ENCODE results near the gene GTF3C4.
"Not testable (repeated sequence)": the region's sequence is repeated elsewhere in the genome, so short reads cannot be mapped to it uniquely, and the experiment has no call there.

Gene GTF3C4

DNA sequence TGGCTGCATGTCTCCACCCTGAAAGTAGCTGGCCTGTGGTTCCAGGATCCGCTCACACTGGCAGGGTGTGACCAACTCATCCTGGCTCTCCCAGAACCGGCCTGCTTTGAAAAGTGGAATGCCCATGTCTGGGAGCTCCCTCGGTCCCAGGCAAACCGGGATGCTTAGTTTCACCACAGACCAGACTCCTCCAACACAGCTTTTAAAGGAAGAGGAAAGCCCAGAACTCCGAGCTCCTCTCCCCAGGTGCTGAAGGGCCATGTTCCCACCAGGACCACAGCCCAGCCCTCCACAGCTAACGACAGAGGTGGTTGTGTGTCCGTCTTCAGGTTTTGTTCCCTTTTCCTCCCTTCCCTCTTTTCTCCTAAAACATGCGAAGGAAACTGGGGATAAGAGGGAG lies 38.0 kb downstream of the GTF3C4 start:
- DNase-seq, result no peak

DNA sequence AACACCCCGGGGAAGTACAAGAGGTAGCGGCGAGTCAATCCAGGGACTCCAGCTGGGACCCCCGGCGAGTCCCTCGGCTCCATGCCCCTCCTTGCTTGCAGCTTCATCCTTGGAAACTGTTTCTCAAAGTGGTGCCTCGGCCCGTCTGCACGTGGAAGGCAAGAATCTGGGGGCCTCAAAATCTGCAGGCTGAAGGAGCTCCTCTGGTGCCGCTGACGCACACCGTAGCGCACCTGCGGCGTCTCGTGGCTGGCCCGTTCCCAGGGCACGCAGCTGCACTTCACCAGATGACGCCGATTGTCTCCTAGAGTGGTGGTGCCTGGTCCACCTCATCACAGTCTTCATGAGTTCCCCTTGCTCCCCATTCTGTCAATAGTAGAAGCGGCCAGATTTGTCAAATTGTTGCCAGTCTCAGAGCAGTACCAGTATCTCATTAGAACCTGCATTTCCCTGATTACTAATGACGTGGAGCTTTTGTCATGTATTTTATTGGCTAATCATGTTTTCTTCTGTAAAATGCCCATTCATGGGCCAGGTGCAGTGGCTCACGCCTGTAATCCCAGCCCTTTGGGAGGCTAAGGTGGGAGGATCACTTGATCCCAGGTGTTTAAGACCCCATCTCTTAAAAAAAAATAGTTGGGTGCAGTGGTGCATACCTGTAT lies 38.6 kb downstream of the GTF3C4 start:
- DNase-seq, result no peak

- no peak for DNase-seq
These were observed 40.1 kb downstream of the GTF3C4 start for GRCh38 chr9:132710333-132710732.

GRCh38 chr9:132711152-132711551 lies 40.9 kb downstream of the GTF3C4 start:
- DNase-seq, result not testable (repeated sequence)

DNA sequence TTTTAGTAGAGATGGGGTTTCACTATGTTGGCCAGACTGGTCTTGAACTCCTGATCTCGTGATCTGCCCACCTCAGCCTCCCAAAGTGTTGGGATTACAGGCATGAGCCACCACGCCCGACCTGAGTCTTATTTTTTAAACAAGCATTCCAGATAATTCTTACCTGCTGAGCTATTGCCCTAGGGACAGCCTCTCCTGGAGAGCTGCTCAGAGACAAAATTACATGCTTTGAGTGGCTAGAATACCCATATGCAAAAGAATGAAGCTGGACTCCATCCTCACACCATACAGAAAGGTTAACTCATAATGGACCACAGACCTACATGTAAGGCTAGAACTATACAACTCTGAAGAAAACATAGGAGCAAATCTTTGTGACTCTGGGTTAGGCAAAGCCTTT lies 41.6 kb downstream of the GTF3C4 start:
- DNase-seq, result no peak

GRCh38 chr9:132712753-132713152 lies 42.5 kb downstream of the GTF3C4 start:
- DNase-seq, result no peak

DNA sequence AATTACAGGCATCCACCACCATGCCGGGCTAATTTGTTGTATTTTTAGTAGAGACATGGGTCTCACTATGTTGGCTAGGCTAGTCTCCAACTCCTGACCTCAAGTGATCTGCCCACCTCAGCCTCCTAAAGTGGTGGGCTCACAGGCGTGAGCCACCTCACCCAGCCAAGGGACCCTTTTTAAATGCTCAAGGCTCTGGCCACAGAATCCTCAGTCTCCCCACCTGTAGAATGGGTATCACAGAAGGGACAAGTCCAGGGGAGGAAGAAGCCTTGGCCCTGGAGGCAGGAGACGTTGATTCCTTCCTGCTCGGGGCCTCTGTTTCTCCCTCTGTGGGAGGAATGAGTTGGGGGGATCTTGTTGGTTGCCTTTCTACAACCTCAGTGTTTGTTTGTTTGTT lies 45.7 kb downstream of the GTF3C4 start:
- no peak for DNase-seq

- no peak for DNase-seq
These were observed 47.2 kb downstream of the GTF3C4 start for GRCh38 chr9:132717326-132717945.

DNA sequence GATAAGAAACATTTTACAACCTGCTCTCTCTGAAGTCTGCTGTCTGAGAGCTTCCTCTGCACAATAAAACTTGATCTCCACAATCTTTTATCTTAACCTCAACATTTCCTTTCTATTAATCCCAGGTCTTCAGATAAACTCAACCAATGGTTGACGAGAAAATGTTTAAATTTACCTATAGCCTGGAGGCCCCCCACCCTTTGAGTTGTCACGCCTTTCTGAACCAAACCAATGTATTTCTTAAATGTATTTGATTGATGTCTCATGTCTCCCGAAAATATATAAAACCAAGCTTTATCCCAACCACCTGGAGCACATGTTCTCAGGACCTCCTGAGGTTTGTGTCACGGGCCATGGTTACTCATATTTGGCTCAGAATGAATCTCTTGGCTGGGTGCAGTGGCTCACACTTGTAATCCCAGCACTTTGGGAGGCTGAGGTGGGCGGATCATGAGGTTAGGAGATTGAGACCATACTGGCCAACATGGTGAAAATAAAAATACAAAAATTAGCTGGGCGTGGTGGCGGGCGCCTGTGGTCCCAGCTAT lies 48.2 kb downstream of the GTF3C4 start:
- not testable (repeated sequence) for DNase-seq

DNA sequence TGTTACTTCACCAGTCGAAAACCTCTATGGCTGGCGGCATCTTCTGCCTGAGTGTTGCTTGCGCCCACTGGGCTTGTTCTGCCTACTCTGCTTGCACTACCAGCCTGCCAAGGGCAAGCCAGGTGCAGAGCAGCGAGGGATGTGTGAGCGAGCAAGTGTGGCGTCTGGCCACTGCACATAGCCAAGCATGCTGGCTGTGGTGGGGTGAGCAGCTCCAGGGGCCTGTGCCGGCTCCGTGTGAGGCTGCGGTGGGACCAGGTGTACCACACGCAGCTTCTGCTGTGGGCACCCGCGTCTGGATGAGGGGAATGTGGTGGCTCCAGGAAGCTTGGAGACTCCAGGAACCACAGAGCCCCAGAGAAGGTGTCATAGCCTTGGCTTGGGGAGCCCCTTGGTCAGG lies 51.4 kb downstream of the GTF3C4 start:
- DNase-seq, result no peak

DNA sequence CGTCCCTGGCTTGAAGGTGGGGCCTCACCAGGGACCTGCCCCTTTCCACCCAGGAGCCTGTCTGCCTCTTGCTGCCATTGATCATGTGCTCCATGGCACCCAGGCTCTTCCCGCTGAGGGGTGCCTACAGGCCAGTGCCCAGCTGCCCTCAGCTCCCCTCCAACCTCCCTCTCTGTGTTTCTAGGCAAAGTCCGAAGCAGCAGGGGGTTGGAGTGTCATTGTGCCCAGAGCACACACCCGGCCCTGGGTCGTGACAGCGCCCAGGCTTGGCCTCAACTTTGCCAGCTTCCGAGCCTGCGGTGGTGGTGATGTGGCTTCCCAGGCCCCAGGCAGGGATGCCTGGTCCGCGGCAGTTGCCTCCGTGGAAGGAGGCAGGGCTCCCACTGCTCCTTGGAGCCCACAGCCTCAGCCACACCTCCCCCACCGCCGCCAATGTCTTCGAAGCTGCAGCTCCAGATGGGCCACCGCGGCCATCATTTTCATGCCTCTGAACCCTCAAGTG lies 52.4 kb downstream of the GTF3C4 start:
- DNase-seq, result no peak

GRCh38 chr9:132723809-132724208 lies 53.5 kb downstream of the GTF3C4 start:
- no peak for DNase-seq

DNA sequence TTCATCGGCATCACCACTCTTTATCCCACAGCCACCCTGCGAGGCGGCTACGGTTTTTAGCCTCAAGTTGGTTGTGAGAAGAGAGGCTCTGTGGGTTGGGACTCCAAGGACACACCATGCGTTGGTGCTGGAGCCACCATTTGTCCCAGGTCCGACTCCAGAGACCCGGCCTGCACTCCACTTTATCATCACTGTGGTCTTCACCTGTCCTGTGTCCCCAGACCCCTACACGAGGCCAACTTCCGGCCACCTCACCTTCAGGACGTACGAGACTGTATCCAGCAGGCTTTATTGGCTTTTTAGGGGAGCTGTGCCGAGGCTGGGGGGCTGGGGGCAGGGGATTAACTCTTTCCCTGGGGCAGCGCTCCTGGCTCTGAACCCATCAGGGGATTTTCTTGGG lies 55.0 kb downstream of the GTF3C4 start:
- no peak for DNase-seq

GRCh38 chr9:132726576-132727130 lies 56.4 kb downstream of the GTF3C4 start:
- no peak for DNase-seq

DNA sequence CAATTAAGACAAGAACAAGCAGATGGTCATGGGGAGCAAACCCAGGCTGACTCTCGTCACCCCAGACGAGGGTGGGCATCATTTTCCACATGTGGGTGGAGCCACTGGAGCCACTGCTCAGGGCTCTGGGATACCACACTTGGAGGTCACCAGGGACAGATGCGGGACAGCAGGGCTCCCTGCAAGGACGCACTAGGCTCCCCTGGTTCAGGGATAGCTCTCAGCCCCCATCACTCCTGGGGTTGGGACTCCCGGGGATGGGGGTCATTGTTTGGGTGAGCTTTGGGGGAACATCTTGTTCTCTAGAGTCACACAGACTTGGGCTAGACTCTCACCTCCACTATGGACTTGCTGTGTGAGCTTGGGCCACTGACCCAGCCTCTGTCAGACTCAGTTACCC lies 57.8 kb downstream of the GTF3C4 start:
- no peak for DNase-seq

DNA sequence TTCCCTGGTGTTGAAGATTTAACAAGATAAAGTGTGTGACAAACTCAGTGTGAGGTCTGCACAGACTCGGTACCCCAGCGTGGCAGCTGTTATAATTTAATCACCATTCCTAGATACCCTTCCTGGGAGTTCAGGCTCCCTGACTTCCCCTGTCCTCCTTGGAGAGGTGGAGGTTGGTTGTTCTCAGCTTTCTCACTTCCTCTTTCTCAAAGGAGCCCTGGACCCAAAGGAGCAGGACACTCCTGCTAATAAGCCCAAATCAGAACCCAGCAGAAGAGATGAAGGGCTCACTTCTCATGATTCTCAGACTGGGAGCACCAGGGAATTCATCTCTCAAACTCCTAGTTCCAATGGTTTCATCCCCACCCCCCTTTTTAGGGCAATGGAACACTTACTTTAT lies 58.2 kb downstream of the GTF3C4 start:
- DNase-seq, result no peak

DNA sequence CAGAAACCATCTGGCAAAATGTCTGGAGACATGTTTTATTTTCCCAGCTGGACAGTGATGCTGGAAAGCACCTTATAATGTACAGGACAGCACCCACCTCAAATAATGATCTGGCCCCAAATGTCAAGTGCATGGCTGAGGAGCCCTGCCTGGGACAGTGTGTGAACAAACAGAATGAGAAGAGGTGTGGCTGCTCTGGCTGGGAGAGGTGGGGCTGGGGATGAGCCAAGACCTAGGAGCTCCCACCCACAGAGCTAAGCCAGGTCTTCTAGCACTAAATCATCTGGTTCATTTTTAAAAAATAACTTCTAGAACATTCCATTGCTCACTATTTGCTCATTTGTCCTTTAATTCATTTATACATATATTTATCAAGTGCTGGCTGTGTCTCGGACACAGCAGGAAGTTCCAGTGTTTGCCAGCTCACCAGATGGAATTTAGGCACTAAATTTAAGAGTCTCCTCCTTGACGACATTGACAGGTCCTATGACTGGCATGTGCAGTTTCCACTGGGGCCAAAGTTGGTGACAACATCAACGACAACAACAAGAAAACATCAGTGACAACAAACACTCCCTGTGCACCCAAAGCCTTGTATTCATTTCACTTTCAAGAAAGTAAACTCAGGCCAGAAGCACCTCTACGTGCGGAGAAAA lies 59.1 kb downstream of the GTF3C4 start:
- DNase-seq, result no peak

DNA sequence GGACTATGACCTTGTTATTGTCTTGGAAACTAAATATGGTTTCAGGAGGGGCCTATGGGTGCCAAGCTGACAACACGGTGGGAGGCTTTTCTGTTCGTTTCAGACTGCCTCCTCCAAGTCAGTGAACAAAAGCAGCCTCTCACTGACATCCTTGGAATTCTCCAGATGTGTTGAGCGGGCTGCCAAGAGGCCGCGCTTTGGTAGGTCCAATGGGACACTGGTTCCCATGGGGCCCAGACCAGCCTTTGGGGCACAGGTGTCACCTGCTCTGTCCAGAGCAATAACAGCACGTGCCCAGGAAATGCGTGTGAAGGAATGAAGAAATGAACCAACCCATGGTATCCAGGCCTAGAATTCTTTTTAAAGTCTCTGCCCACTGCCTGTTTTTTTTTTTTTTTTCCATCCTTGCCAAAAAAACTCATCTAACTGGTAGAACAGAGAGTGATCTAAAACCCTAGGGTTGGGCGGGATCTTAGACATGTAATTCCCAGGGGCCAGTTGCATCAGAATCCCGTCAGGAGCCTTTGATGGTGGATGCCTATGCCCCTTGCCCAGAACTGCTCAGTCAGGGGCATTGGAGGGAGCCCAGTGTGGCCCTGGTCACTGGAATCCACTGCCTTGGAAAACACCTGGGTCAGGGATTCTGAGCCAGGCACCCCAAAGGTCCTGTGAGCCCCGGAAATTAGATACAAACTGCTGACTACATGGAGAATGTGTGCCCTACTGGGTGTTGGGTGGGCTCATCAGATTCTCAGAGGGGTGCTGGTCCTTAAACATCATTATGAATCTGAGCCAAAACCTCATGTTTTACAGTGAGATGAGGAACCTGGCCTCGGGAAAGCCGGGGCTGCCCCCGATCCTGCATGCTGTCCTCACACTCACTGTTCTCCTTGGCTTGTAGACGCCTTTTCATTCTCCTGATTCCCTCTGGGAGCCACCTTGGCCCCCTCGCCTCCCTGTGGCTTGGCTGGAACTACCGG lies 60.1 kb downstream of the GTF3C4 start:
- no peak for DNase-seq

- DNase-seq, result no peak
These were observed 61.0 kb downstream of the GTF3C4 start for GRCh38 chr9:132731230-132731629.

- no peak for DNase-seq
These were observed 62.3 kb downstream of the GTF3C4 start for GRCh38 chr9:132732326-132733259.

- DNase-seq, result no peak
These were observed 63.1 kb downstream of the GTF3C4 start for GRCh38 chr9:132733260-132733815.
